Panc1 (cell line): ENCODE measurements around the gene CIP2A.

Experiments
- POLR2AphosphoS5 ChIP-seq: IDR thresholded peaks from 2 replicates; pipeline ENCODE4 v1.6.1; 2012; ENCODE audit warnings: mild to moderate bottlenecking, low read depth, low read length, moderate library complexity
- TF ChIP-seq, protein P1 (sequence below): fragments of 450-650 bp; IDR thresholded peaks from 2 replicates; pipeline ENCODE4 v1.5.1; 2017; ENCODE audit warnings: mild to moderate bottlenecking
- TF ChIP-seq, protein P2 (sequence below), 2 experiments: IDR thresholded peaks; 2 replicates each; pipeline ENCODE4 v1.6.1; 2011 to 2012; ENCODE audit warnings: low read depth in 2 of 2, control low read depth in 1 of 2, low read length in 1 of 2, mild to moderate bottlenecking in 1 of 2, moderate library complexity in 1 of 2; ENCODE audit not compliant: insufficient read depth in 1 of 2

DNA sequence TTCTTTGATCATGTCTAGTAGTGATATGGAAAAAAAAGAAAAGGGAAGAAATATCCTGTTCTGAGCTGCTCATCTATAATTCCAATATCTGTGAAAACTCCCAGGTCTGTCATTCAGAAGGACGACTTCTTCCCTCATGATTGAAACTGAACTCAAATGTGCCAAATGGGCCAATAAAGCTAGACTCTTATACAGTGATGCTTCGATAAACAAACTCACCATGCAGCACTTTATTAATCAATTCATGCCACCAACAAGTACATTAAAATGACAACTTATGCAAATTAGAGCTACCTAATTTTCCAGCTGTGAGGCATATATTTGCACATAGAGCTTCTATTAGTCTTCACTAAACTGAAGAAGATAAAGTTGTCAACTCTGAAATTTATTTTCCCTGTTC lies 63.3 kb downstream of the CIP2A start:
- TF ChIP-seq, protein P1, sequence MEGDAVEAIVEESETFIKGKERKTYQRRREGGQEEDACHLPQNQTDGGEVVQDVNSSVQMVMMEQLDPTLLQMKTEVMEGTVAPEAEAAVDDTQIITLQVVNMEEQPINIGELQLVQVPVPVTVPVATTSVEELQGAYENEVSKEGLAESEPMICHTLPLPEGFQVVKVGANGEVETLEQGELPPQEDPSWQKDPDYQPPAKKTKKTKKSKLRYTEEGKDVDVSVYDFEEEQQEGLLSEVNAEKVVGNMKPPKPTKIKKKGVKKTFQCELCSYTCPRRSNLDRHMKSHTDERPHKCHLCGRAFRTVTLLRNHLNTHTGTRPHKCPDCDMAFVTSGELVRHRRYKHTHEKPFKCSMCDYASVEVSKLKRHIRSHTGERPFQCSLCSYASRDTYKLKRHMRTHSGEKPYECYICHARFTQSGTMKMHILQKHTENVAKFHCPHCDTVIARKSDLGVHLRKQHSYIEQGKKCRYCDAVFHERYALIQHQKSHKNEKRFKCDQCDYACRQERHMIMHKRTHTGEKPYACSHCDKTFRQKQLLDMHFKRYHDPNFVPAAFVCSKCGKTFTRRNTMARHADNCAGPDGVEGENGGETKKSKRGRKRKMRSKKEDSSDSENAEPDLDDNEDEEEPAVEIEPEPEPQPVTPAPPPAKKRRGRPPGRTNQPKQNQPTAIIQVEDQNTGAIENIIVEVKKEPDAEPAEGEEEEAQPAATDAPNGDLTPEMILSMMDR = no peak
- TF ChIP-seq POLR2AphosphoS5 = no peak
- TF ChIP-seq, protein P2, sequence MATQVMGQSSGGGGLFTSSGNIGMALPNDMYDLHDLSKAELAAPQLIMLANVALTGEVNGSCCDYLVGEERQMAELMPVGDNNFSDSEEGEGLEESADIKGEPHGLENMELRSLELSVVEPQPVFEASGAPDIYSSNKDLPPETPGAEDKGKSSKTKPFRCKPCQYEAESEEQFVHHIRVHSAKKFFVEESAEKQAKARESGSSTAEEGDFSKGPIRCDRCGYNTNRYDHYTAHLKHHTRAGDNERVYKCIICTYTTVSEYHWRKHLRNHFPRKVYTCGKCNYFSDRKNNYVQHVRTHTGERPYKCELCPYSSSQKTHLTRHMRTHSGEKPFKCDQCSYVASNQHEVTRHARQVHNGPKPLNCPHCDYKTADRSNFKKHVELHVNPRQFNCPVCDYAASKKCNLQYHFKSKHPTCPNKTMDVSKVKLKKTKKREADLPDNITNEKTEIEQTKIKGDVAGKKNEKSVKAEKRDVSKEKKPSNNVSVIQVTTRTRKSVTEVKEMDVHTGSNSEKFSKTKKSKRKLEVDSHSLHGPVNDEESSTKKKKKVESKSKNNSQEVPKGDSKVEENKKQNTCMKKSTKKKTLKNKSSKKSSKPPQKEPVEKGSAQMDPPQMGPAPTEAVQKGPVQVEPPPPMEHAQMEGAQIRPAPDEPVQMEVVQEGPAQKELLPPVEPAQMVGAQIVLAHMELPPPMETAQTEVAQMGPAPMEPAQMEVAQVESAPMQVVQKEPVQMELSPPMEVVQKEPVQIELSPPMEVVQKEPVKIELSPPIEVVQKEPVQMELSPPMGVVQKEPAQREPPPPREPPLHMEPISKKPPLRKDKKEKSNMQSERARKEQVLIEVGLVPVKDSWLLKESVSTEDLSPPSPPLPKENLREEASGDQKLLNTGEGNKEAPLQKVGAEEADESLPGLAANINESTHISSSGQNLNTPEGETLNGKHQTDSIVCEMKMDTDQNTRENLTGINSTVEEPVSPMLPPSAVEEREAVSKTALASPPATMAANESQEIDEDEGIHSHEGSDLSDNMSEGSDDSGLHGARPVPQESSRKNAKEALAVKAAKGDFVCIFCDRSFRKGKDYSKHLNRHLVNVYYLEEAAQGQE (IDR thresholded peaks at IDR 0.05; ENCODE audit: insufficient read depth in 1 of 2, low read depth in 2 of 2, low read length in 1 of 2) = no peak
